HepG2 (cell line): ENCODE data around the gene RIPOR3. TPM values are rescaled to one million over a fixed set of nuclear protein-coding genes. Genes with fewer than 3 reads are reported as not detected.

ENCODE experiments used
- CCDC6 ChIP-seq: sonication (generic); formaldehyde crosslinking; IDR thresholded peaks from 2 replicates; pipeline ENCODE4 v1.8.1; 2022; ENCODE audit warnings: mild to moderate bottlenecking, missing genetic modification reagents, moderate library complexity
- ERF ChIP-seq: IDR thresholded peaks from 2 replicates; pipeline ENCODE4 v1.6.1; 2018; ENCODE audit warnings: missing biosample characterization, missing genetic modification reagents
- FOSL2 ChIP-seq: sonication (generic); formaldehyde crosslinking; IDR thresholded peaks from 2 replicates; pipeline ENCODE4 v1.4.0; 2020; ENCODE audit warnings: missing genetic modification reagents
- FOXA1 ChIP-seq, 2 experiments: fragments of 450-650 bp in 1 of 2; sonication (generic) in 1 of 2; formaldehyde crosslinking in 1 of 2; IDR thresholded peaks; 2 replicates each; pipeline versions ENCODE4 v1.4.0 to v1.6.1; 2016 to 2020; ENCODE audit warnings: missing genetic modification reagents in 1 of 2
- GATAD2A ChIP-seq: IDR thresholded peaks from 2 replicates; pipeline ENCODE4 v1.6.1; 2016
- GZF1 ChIP-seq: sonication (generic); formaldehyde crosslinking; IDR thresholded peaks from 2 replicates; pipeline ENCODE4 v1.5.1; 2020; ENCODE audit warnings: mild to moderate bottlenecking, missing genetic modification reagents
- NR2F6 ChIP-seq, 2 experiments: IDR thresholded peaks; 2 replicates each; pipeline ENCODE4 v1.6.1; 2016; ENCODE audit warnings: antibody characterized with exemption in 1 of 2, mild to moderate bottlenecking in 1 of 2
- SALL1 ChIP-seq: sonication (generic); formaldehyde crosslinking; IDR thresholded peaks from 2 replicates; pipeline ENCODE4 v1.8.0; 2022; ENCODE audit warnings: mild to moderate bottlenecking, missing genetic modification reagents
- SCMH1 ChIP-seq: sonication (generic); formaldehyde crosslinking; IDR thresholded peaks from 2 replicates; pipeline ENCODE4 v1.9.0; 2021; ENCODE audit warnings: missing genetic modification reagents, mild to moderate bottlenecking, borderline replicate concordance
- WIZ ChIP-seq: sonication (generic); formaldehyde crosslinking; IDR thresholded peaks from 2 replicates; pipeline ENCODE4 v1.5.1; 2020; ENCODE audit warnings: mild to moderate bottlenecking, missing genetic modification reagents
- ZKSCAN1 ChIP-seq: fragments of 150-350 bp; IDR thresholded peaks from 2 replicates; pipeline ENCODE4 v1.6.1; 2014; ENCODE audit warnings: low read length
- ZNF354B ChIP-seq: sonication (generic); formaldehyde crosslinking; IDR thresholded peaks from 2 replicates; pipeline ENCODE4 v1.8.0; 2022; ENCODE audit warnings: mild to moderate bottlenecking, missing genetic modification reagents
- ZNF761 ChIP-seq: sonication (generic); formaldehyde crosslinking; conservative IDR thresholded peaks from 2 replicates; pipeline ENCODE4 v1.4.0; 2020; ENCODE audit warnings: mild to moderate bottlenecking, missing genetic modification reagents
- ZSCAN9 ChIP-seq: IDR thresholded peaks from 2 replicates; pipeline ENCODE4 v1.6.1; 2016; ENCODE audit warnings: borderline replicate concordance
- polyA plus RNA-seq, 8 experiments: library from polyadenylated mRNA; depleted of rRNA in 3 of 8; stranded (reverse) in 7 of 8; unstranded in 1 of 8; fragments of >200 nt; fragmentation: Illumina TruSeq in 4 of 8; extraction: Trizol in 4 of 8; gene quantifications; 2 replicates each; pipeline versions ENCODE4 v1.2.1 to v1.2.3, GENCODE V29; 2011 to 2016; ENCODE audit warnings: low read depth in 4 of 8, missing spikeins in 1 of 8, mixed read lengths in 1 of 8; ENCODE audit not compliant: insufficient read depth in 1 of 8
- total RNA-seq, 5 experiments: library from RNA; depleted of rRNA; stranded (reverse); fragments of >200 nt; fragmentation: Illumina TruSeq; extraction: Trizol; gene quantifications; 2 replicates each; pipeline ENCODE4 v1.2.3, GENCODE V29; 2016; ENCODE audit warnings: low read depth in 1 of 5
- TF ChIP-seq, protein P1 (sequence below): IDR thresholded peaks from 2 replicates; pipeline ENCODE4 v1.6.1; 2012; ENCODE audit warnings: inconsistent platforms
- TF ChIP-seq, protein P2 (sequence below): sonication (generic); formaldehyde crosslinking; IDR thresholded peaks from 2 replicates; pipeline ENCODE4 v1.5.0; 2020; ENCODE audit warnings: missing genetic modification reagents, mild to moderate bottlenecking, borderline replicate concordance
- TF ChIP-seq, protein P3 (sequence below): sonication (generic); formaldehyde crosslinking; IDR thresholded peaks from 2 replicates; pipeline ENCODE4 v1.4.0; 2020; ENCODE audit warnings: mild to moderate bottlenecking, missing genetic modification reagents
- TF ChIP-seq, protein P4 (sequence below): sonication (generic); formaldehyde crosslinking; IDR thresholded peaks from 2 replicates; pipeline ENCODE4 v1.9.0; 2021; ENCODE audit warnings: missing genetic modification reagents, mild to moderate bottlenecking, borderline replicate concordance
- TF ChIP-seq, protein P5 (sequence below), 2 experiments: IDR thresholded peaks; 2 replicates each; pipeline ENCODE4 v1.6.1; 2011 to 2012; ENCODE audit warnings: low read length in 2 of 2, borderline replicate concordance in 1 of 2, low read depth in 1 of 2, mild to moderate bottlenecking in 1 of 2, moderate library complexity in 1 of 2

RIPOR3 gene
- total and polyA plus RNA-seq, 2 of the 13 experiments (the other 11 are each of a cell fraction or from before 2014, with no cell fraction given) = 0.18 TPM; not detected in 1

DNA sequence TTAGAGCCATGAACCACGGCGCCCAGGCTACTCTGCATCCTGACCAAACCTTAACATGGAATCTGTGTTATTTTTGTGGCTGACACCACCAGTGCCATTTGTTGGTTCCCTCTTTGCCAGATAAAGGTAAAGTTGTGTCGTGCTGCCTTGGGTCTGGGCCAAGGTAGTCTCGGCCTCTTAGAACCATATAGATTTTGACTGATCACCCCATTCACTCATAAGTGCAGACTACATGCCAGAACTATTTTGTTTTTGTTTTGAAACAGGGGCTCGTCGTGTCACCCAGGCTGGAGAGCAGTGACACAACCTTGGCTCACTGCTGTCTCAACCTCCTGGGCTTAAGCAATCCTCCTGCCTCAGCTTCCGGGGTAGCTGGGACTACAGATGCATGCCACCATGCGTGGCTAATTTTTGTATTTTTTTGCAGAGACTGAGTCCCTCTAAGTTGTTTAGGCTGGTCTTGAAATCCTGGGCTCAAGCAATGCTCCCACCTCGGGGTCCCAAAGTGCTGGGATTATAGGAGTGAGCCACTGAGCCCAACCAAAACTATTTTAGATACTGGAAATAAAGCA is 19.2 kb upstream of the RIPOR3 start (continued):
- TF ChIP-seq WIZ (CRISPR knock-in tag) (peak; percentile 29; the same call in 1 of the 2 replicates), SCMH1 (CRISPR knock-in tag) (no peak), FOSL2 (CRISPR knock-in tag) (peak; percentile 83), CCDC6 (CRISPR knock-in tag) (no peak), ZNF354B (CRISPR knock-in tag) (no peak), ERF (CRISPR knock-in tag) (no peak), ZKSCAN1 (no peak), GATAD2A (CRISPR knock-in tag) (peak; percentile 71), GZF1 (no peak), ZNF761 (CRISPR knock-in tag) (no peak), NR2F6 (IDR thresholded peaks at IDR 0.05) (no peak), NR2F6 (CRISPR knock-in tag; IDR thresholded peaks at IDR 0.05) (peak; percentile 21; the same call in 1 of the 2 replicates), SALL1 (CRISPR knock-in tag) (peak; percentile 69), FOXA1 (IDR thresholded peaks at IDR 0.05) (no peak), FOXA1 (CRISPR knock-in tag; IDR thresholded peaks at IDR 0.05) (no peak; the same call in 1 of the 2 replicates), ZSCAN9 (no peak)
- TF ChIP-seq, protein P1, sequence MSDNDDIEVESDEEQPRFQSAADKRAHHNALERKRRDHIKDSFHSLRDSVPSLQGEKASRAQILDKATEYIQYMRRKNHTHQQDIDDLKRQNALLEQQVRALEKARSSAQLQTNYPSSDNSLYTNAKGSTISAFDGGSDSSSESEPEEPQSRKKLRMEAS = peak; percentile 57; the same call in 1 of the 2 replicates
- TF ChIP-seq, protein P2, sequence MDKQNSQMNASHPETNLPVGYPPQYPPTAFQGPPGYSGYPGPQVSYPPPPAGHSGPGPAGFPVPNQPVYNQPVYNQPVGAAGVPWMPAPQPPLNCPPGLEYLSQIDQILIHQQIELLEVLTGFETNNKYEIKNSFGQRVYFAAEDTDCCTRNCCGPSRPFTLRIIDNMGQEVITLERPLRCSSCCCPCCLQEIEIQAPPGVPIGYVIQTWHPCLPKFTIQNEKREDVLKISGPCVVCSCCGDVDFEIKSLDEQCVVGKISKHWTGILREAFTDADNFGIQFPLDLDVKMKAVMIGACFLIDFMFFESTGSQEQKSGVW (CRISPR knock-in tag) = no peak
- TF ChIP-seq, protein P3, sequence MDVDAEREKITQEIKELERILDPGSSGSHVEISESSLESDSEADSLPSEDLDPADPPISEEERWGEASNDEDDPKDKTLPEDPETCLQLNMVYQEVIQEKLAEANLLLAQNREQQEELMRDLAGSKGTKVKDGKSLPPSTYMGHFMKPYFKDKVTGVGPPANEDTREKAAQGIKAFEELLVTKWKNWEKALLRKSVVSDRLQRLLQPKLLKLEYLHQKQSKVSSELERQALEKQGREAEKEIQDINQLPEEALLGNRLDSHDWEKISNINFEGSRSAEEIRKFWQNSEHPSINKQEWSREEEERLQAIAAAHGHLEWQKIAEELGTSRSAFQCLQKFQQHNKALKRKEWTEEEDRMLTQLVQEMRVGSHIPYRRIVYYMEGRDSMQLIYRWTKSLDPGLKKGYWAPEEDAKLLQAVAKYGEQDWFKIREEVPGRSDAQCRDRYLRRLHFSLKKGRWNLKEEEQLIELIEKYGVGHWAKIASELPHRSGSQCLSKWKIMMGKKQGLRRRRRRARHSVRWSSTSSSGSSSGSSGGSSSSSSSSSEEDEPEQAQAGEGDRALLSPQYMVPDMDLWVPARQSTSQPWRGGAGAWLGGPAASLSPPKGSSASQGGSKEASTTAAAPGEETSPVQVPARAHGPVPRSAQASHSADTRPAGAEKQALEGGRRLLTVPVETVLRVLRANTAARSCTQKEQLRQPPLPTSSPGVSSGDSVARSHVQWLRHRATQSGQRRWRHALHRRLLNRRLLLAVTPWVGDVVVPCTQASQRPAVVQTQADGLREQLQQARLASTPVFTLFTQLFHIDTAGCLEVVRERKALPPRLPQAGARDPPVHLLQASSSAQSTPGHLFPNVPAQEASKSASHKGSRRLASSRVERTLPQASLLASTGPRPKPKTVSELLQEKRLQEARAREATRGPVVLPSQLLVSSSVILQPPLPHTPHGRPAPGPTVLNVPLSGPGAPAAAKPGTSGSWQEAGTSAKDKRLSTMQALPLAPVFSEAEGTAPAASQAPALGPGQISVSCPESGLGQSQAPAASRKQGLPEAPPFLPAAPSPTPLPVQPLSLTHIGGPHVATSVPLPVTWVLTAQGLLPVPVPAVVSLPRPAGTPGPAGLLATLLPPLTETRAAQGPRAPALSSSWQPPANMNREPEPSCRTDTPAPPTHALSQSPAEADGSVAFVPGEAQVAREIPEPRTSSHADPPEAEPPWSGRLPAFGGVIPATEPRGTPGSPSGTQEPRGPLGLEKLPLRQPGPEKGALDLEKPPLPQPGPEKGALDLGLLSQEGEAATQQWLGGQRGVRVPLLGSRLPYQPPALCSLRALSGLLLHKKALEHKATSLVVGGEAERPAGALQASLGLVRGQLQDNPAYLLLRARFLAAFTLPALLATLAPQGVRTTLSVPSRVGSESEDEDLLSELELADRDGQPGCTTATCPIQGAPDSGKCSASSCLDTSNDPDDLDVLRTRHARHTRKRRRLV (CRISPR knock-in tag) = no peak
- TF ChIP-seq, protein P4, sequence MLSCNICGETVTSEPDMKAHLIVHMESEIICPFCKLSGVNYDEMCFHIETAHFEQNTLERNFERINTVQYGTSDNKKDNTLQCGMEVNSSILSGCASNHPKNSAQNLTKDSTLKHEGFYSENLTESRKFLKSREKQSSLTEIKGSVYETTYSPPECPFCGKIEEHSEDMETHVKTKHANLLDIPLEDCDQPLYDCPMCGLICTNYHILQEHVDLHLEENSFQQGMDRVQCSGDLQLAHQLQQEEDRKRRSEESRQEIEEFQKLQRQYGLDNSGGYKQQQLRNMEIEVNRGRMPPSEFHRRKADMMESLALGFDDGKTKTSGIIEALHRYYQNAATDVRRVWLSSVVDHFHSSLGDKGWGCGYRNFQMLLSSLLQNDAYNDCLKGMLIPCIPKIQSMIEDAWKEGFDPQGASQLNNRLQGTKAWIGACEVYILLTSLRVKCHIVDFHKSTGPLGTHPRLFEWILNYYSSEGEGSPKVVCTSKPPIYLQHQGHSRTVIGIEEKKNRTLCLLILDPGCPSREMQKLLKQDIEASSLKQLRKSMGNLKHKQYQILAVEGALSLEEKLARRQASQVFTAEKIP (CRISPR knock-in tag) = no peak
- TF ChIP-seq, protein P5, sequence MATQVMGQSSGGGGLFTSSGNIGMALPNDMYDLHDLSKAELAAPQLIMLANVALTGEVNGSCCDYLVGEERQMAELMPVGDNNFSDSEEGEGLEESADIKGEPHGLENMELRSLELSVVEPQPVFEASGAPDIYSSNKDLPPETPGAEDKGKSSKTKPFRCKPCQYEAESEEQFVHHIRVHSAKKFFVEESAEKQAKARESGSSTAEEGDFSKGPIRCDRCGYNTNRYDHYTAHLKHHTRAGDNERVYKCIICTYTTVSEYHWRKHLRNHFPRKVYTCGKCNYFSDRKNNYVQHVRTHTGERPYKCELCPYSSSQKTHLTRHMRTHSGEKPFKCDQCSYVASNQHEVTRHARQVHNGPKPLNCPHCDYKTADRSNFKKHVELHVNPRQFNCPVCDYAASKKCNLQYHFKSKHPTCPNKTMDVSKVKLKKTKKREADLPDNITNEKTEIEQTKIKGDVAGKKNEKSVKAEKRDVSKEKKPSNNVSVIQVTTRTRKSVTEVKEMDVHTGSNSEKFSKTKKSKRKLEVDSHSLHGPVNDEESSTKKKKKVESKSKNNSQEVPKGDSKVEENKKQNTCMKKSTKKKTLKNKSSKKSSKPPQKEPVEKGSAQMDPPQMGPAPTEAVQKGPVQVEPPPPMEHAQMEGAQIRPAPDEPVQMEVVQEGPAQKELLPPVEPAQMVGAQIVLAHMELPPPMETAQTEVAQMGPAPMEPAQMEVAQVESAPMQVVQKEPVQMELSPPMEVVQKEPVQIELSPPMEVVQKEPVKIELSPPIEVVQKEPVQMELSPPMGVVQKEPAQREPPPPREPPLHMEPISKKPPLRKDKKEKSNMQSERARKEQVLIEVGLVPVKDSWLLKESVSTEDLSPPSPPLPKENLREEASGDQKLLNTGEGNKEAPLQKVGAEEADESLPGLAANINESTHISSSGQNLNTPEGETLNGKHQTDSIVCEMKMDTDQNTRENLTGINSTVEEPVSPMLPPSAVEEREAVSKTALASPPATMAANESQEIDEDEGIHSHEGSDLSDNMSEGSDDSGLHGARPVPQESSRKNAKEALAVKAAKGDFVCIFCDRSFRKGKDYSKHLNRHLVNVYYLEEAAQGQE (IDR thresholded peaks at IDR 0.05; ENCODE audit: borderline replicate concordance in 1 of 2, low read depth in 1 of 2, low read length in 2 of 2) = no peak
